ENCODE measurements around the gene CRKL. TPM values are rescaled to one million over a fixed set of nuclear protein-coding genes. Genes with fewer than 3 reads are reported as not detected.
A peak's percentile ranks its signal among the peaks of the same experiment; 100 is the strongest.
"Not testable (repeated sequence)": the region's sequence is repeated elsewhere in the genome, so short reads cannot be mapped to it uniquely, and the experiment has no call there.

CRKL gene
- total and polyA plus RNA-seq, 11 donors: 22.4 to 64.2 (median 52.9) TPM

DNA sequence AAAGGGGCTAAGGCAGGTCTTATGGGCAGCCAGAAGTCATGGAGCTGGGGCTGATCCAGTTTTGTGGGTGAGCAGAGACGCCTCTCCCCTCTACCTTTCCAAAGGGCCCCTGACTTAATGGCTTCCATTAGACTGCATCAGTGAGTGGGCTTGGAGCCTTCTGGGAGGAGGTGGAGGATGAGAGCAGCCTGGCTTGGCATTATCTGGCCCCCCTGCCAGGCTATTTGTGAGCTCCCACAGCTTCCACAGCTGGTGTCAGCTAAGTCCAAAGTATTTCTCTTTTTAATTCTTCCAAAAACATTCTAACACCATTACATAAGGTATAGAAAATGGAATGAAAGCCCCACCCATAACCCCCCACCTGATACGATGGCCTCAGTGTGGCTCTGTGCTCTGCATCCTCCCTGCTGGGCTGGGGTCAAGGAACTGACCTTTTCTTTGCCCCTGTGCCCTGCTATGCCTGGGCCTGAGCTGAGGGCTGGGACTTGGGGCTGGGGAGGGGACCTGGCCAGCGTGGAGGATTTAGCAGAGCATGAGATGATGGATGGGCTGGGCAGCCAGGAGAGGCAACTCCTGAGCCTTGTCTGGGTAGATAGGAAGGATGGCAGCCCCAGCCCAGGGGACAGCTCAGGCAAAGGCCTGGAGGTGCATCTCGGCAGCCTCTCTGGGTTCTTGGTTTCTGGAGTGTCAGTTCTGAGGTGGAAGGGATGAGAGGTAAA, 53.9 kb downstream of the CRKL start:
- H3K4me3 ChIP-seq: no peak overlapping the region
- H3K4me1 ChIP-seq: peaks cover 0 to 21% (median 0%) of the 10 kb centered on the region in 12 donors
- no peak overlapping the region for H3K27ac ChIP-seq
- no peak for DNase-seq
- ATAC-seq: no peak
- no peaks in the 10 kb centered on the region for H3K9me3 ChIP-seq
- H3K36me3 ChIP-seq: no peaks in the 10 kb centered on the region
- WGBS, 4 donors: 59 to 72% (median 64%) methylated on average over 3 to 4 of the region's 4 CpGs
- no peaks in the 10 kb centered on the region for H3K27me3 ChIP-seq
- TF ChIP-seq, protein P1, sequence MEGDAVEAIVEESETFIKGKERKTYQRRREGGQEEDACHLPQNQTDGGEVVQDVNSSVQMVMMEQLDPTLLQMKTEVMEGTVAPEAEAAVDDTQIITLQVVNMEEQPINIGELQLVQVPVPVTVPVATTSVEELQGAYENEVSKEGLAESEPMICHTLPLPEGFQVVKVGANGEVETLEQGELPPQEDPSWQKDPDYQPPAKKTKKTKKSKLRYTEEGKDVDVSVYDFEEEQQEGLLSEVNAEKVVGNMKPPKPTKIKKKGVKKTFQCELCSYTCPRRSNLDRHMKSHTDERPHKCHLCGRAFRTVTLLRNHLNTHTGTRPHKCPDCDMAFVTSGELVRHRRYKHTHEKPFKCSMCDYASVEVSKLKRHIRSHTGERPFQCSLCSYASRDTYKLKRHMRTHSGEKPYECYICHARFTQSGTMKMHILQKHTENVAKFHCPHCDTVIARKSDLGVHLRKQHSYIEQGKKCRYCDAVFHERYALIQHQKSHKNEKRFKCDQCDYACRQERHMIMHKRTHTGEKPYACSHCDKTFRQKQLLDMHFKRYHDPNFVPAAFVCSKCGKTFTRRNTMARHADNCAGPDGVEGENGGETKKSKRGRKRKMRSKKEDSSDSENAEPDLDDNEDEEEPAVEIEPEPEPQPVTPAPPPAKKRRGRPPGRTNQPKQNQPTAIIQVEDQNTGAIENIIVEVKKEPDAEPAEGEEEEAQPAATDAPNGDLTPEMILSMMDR (IDR thresholded peaks at IDR 0.05): no peak
- TF ChIP-seq POLR2A (IDR thresholded peaks at IDR 0.05): no peak
- intact Hi-C loops (cut with DNase I): no loop called here

DNA sequence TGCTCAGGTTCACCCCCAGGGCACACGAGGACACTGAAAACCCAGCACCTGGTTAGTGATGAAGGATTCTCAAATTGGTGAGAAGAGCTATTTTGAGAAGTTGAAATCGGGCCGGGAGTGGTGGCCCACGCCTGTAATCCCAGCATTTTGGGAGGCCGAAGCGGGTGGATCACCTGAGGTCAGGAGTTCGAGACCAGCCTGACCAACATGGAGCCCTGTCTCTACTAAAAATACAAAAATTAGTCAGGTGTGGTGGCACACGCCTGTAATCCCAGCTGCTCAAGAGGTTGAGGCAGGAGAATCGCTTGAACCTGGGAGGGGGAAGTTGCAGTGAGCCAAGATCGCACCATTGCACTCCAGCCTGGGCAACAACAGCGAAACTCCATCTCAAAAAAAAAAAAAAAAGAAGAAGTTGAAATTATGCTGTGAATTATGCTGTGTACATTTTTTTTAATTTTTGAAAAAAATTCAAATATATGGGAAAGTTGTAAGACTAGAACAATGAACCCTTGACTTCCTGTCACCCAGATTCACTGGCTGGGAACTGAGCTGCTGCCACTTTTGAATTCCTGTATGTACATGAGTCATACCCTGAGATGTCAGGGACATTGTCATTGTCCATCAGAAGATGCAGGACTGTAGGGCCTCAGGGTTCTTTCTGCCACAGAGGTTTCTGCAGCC, 54.9 kb downstream of the CRKL start:
- H3K4me3 ChIP-seq; intact Hi-C loops (cut with DNase I); DNase-seq; H3K36me3 ChIP-seq; H3K27me3 ChIP-seq; H3K9me3 ChIP-seq: not testable (repeated sequence)
- 81 to 87% (median 82%) methylated on average over 11 of the region's 11 CpGs for WGBS, 4 donors
- Histone ChIP-seq H3K27ac (peak overlapping the region in 1 of 12 donors; percentile 32), H3K4me1 (peaks cover 0 to 21% (median 0%) of the 10 kb centered on the region in 12 donors)
- peak in 1 of 4 donors; percentile 24 for ATAC-seq

DNA sequence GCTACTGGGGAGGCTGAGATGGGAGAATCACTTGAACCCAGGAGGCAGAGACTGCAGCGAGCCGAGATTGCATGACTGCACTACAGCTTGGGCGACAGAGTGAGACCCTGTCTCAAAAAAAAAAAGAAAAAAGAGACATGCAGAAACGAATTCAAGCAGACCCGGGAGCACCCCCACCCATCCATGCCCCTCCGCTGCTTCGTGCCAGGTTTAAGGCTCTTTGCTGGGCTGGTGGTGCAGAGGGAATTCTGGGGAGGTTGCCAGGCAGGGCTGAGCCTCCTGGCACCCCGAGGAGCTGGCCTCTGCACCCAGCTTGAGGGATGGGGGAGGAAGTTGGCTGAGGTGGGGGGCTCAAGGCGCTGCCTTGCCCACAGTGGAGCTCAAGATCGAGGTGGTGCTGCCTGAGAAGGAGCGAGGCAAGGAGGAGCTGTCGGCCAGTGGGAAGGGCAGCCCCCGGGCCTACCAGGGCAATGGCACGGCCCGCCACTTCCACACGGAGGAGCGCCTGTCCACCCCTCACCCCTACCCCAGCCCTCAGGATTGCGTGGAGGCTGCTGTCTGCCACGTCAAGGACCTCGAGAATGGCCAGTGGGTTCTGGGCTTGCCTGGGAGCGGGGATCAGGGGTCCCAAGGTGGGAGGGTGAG, 55.8 kb downstream of the CRKL start:
- no peaks in the 10 kb centered on the region for H3K27me3 ChIP-seq
- no peaks in the 10 kb centered on the region for H3K36me3 ChIP-seq
- peaks cover 0 to 19% (median 0%) of the 10 kb centered on the region in 12 donors for H3K4me1 ChIP-seq
- DNase-seq (no peak), ATAC-seq (no peak)
- no peak for TF ChIP-seq POLR2A (IDR thresholded peaks at IDR 0.05)
- TF ChIP-seq, protein P1 (IDR thresholded peaks at IDR 0.05): no peak
- WGBS, 4 donors: 72 to 81% (median 78%) methylated on average over 11 to 21 of the region's 21 CpGs
- no peak overlapping the region for H3K4me3 ChIP-seq
- intact Hi-C loops (cut with DNase I): no loop called here
- H3K27ac ChIP-seq: no peak overlapping the region
- peaks cover 0 to under 1% (median 0%) of the 10 kb centered on the region in 12 donors for H3K9me3 ChIP-seq

DNA sequence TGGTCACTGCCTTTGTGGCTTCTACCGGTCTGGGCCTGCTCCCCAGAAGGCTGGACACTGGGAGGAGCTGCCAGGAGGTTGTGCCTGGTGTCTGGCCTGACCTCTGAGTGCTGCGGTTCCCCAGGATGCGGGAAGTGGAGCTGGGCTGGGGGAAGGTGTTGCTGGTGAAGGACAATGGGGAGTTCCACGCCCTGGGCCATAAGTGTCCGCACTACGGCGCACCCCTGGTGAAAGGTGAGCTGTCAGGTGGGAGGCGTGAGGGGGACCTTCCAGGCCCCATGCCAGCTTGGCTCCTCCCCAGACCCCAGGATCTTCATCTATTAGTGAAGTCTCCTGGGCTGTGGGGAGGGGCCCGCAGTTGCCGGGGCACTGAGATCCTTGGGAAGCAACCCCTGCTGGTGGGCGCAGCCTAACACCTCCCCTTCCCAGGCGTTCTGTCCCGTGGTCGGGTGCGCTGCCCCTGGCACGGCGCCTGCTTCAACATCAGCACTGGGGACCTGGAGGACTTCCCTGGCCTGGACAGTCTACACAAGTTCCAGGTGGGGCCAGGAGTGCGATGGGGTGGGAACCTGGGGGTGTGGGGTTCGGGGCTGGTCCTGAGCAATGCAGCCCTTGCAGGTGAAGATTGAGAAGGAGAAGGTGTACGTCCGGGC, 56.6 kb downstream of the CRKL start:
- Histone ChIP-seq H3K4me3 (no peak overlapping the region), H3K27ac (no peak overlapping the region), H3K27me3 (no peaks in the 10 kb centered on the region), H3K9me3 (peaks cover 0 to 7% (median 2%) of the 10 kb centered on the region in 12 donors), H3K4me1 (peaks cover 0 to 17% (median 0%) of the 10 kb centered on the region in 12 donors), H3K36me3 (no peaks in the 10 kb centered on the region)
- WGBS, 4 donors: 55 to 67% (median 65%) methylated on average over 18 to 21 of the region's 21 CpGs
- no peak for TF ChIP-seq POLR2A (IDR thresholded peaks at IDR 0.05)
- TF ChIP-seq, protein P1 (IDR thresholded peaks at IDR 0.05): no peak
- DNase-seq: no peak
- ATAC-seq: no peak
- intact Hi-C loops (cut with DNase I): no loop called here

Measured in heart left ventricle (tissue), 16 donors.